Activated naive CD8-positive, alpha-beta T cell treated with anti-CD3 and anti-CD28 coated beads, Interleukin-2, amount 50 U/mL, for 16 hours (primary cell): Measurements from ENCODE around the gene CGREF1.
"Not testable (repeated sequence)": the region's sequence is repeated elsewhere in the genome, so short reads cannot be mapped to it uniquely, and the experiment has no call there.

Experiments used
- DNase-seq: peaks from one replicate; pipeline ENCODE4 v3.0.0-alpha.2; 2020; ENCODE audit warnings: low read depth, low spot score

The CGREF1 gene

GRCh38 chr2:27111392-27112078 is 7.4 kb downstream of the CGREF1 start:
- DNase-seq, result not testable (repeated sequence)

GRCh38 chr2:27110603-27111352 is 8.2 kb downstream of the CGREF1 start:
- DNase-seq, result not testable (repeated sequence)

- no peak for DNase-seq
These were observed 9.8 kb downstream of the CGREF1 start for GRCh38 chr2:27109083-27109482.

- no peak for DNase-seq
These were observed 10.7 kb downstream of the CGREF1 start for GRCh38 chr2:27108221-27108620.

GRCh38 chr2:27105981-27106380 is 12.9 kb downstream of the CGREF1 start:
- no peak for DNase-seq

- DNase-seq, result no peak
These were observed 16.6 kb downstream of the CGREF1 start for GRCh38 chr2:27102329-27102728.

- no peak for DNase-seq
These were observed 18.9 kb downstream of the CGREF1 start for GRCh38 chr2:27100036-27100435.

- DNase-seq, result no peak
These were observed 19.5 kb downstream of the CGREF1 start for GRCh38 chr2:27099334-27099955.

- DNase-seq, result no peak
These were observed 21.6 kb downstream of the CGREF1 start for GRCh38 chr2:27097341-27097740.

GRCh38 chr2:27096748-27097297 is 22.1 kb downstream of the CGREF1 start:
- DNase-seq, result no peak

GRCh38 chr2:27095745-27096651 is 22.9 kb downstream of the CGREF1 start:
- DNase-seq, result no peak

GRCh38 chr2:27095427-27095744 is 23.5 kb downstream of the CGREF1 start:
- no peak for DNase-seq

GRCh38 chr2:27094353-27094984 is 24.5 kb downstream of the CGREF1 start:
- DNase-seq, result no peak

GRCh38 chr2:27093430-27094352 is 25.2 kb downstream of the CGREF1 start:
- no peak for DNase-seq

- no peak for DNase-seq
These were observed 26.1 kb downstream of the CGREF1 start for GRCh38 chr2:27092696-27093429.

GRCh38 chr2:27091746-27092695 is 26.9 kb downstream of the CGREF1 start:
- DNase-seq, result no peak

- no peak for DNase-seq
These were observed 29.6 kb downstream of the CGREF1 start for GRCh38 chr2:27089111-27089954.
